K562 (cell line): Measurements from ENCODE around the gene DGCR6L.
"Not testable (repeated sequence)": the region's sequence is repeated elsewhere in the genome, so short reads cannot be mapped to it uniquely, and the experiment has no call there.

ENCODE experiments used
- ATF6 ChIP-seq: sonication (generic); formaldehyde crosslinking; IDR thresholded peaks from 2 replicates; pipeline ENCODE4 v1.4.0; 2020; ENCODE audit warnings: mild to moderate bottlenecking, missing genetic modification reagents
- BRCA1 ChIP-seq, 2 experiments: fragments of 450-650 bp in 1 of 2; sonication (generic) in 1 of 2; formaldehyde crosslinking in 1 of 2; IDR thresholded peaks; 2 replicates each; pipeline versions ENCODE4 v1.5.0 to v1.6.1; 2017 to 2020; ENCODE audit warnings: mild to moderate bottlenecking in 1 of 2, missing genetic modification reagents in 1 of 2
- CTCF ChIP-seq, 3 experiments: IDR thresholded peaks in 2 of 3; conservative IDR thresholded peaks in 1 of 3; 2 replicates each; pipeline ENCODE4 v1.5.1; 2011 to 2012; ENCODE audit warnings: low read length in 3 of 3, mild to moderate bottlenecking in 3 of 3, control low read depth in 2 of 3, improper control_type of control experiment in 1 of 3, inconsistent platforms in 1 of 3, low read depth in 1 of 3, mixed read lengths in 1 of 3, moderate library complexity in 1 of 3; ENCODE audit not compliant: insufficient read depth in 2 of 3
- GATAD2A ChIP-seq: fragments of 450-650 bp; IDR thresholded peaks from 2 replicates; pipeline ENCODE4 v1.6.1; 2017
- KAT7 ChIP-seq: sonication (generic); formaldehyde crosslinking; IDR thresholded peaks from 2 replicates; pipeline ENCODE4 v1.8.0; 2022; ENCODE audit warnings: missing genetic modification reagents, mild to moderate bottlenecking, borderline replicate concordance
- L3MBTL2 ChIP-seq: fragments of 450-650 bp; IDR thresholded peaks from 2 replicates; pipeline ENCODE4 v1.6.1; 2016; ENCODE audit warnings: mild to moderate bottlenecking, moderate library complexity
- MTA3 ChIP-seq: fragments of 450-650 bp; formaldehyde crosslinking; IDR thresholded peaks from 2 replicates; pipeline ENCODE4 v1.6.1; 2017; ENCODE audit warnings: mild to moderate bottlenecking, borderline replicate concordance
- SMAD3 ChIP-seq: fragments of 450-650 bp; formaldehyde crosslinking; conservative IDR thresholded peaks from 2 replicates; pipeline ENCODE4 v1.4.0; 2020; ENCODE audit warnings: mild to moderate bottlenecking
- TBL1XR1 ChIP-seq, 2 experiments: IDR thresholded peaks; 2 replicates each; pipeline ENCODE4 v1.6.1; 2012; ENCODE audit warnings: improper control_type of control experiment in 2 of 2, low read length in 2 of 2, mild to moderate bottlenecking in 1 of 2
- TSHZ1 ChIP-seq: fragments of 250-450 bp; sonication (Bioruptor Pico); IDR thresholded peaks from 2 replicates; pipeline ENCODE4 v1.4.0; 2020; ENCODE audit warnings: mild to moderate bottlenecking, moderate library complexity
- ZFP1 ChIP-seq: fragments of 450-650 bp; formaldehyde crosslinking; IDR thresholded peaks from 2 replicates; pipeline ENCODE4 v1.4.0; 2020; ENCODE audit warnings: mild to moderate bottlenecking, mixed read lengths
- ZNF436 ChIP-seq: fragments of 250-450, 450-650 bp; sonication (Bioruptor Pico); formaldehyde crosslinking; IDR thresholded peaks from 2 replicates; pipeline ENCODE4 v1.7.0; 2020; ENCODE audit warnings: mild to moderate bottlenecking

GRCh38 chr22:20286312-20286660, 33.6 kb downstream of the DGCR6L start:
- TF ChIP-seq GATAD2A; TBL1XR1 (IDR thresholded peaks at IDR 0.05; ENCODE audit: low read length in 2 of 2); L3MBTL2; MTA3; KAT7 (CRISPR knock-in tag); CTCF (IDR thresholded peaks at IDR 0.05 in 2 of 3, conservative IDR thresholded peaks at IDR 0.05 in 1 of 3; ENCODE audit: insufficient read depth in 2 of 3, low read depth in 1 of 3, low read length in 3 of 3); ZNF436 (CRISPR knock-in tag); ATF6 (CRISPR knock-in tag); BRCA1 (IDR thresholded peaks at IDR 0.05); BRCA1 (CRISPR knock-in tag; IDR thresholded peaks at IDR 0.05); ZFP1 (CRISPR knock-in tag); SMAD3 (CRISPR knock-in tag); TSHZ1: not testable (repeated sequence)
